HepG2 (cell line): ENCODE data around the gene CCNJL. TPM values are rescaled to one million over a fixed set of nuclear protein-coding genes. Genes with fewer than 3 reads are reported as not detected.

Source experiments
- BCL6 ChIP-seq: IDR thresholded peaks from 2 replicates; pipeline ENCODE4 v1.6.1; 2016; ENCODE audit warnings: missing genetic modification reagents, missing compliant biosample characterization
- E2F2 ChIP-seq: sonication (generic); formaldehyde crosslinking; IDR thresholded peaks from 2 replicates; pipeline ENCODE4 v1.4.0; 2020; ENCODE audit warnings: missing genetic modification reagents, borderline replicate concordance
- FOXK2 ChIP-seq: fragments of 450-650 bp; IDR thresholded peaks from 2 replicates; pipeline ENCODE4 v1.6.1; 2016
- FOXP1 ChIP-seq, 2 experiments: fragments of 450-650 bp in 1 of 2; IDR thresholded peaks; 2 replicates each; pipeline ENCODE4 v1.6.1; 2017 to 2018; ENCODE audit warnings: antibody characterized with exemption in 1 of 2
- HNF4A ChIP-seq: sonication (generic); formaldehyde crosslinking; IDR thresholded peaks from 2 replicates; pipeline ENCODE4 v1.4.0; 2020; ENCODE audit warnings: missing genetic modification reagents
- JUND ChIP-seq: sonication (generic); formaldehyde crosslinking; IDR thresholded peaks from 2 replicates; pipeline ENCODE4 v1.8.0; 2022; ENCODE audit warnings: mild to moderate bottlenecking, missing genetic modification reagents
- MAZ ChIP-seq, 2 experiments: sonication (generic) in 1 of 2; formaldehyde crosslinking in 1 of 2; IDR thresholded peaks; 2 replicates each; pipeline versions ENCODE4 v1.5.0 to v1.6.1; 2012 to 2020; ENCODE audit warnings: low read depth in 2 of 2, mild to moderate bottlenecking in 2 of 2, borderline replicate concordance in 1 of 2, improper control_type of control experiment in 1 of 2, low read length in 1 of 2, missing genetic modification reagents in 1 of 2, moderate library complexity in 1 of 2
- MTF2 ChIP-seq: sonication (generic); formaldehyde crosslinking; IDR thresholded peaks from 2 replicates; pipeline ENCODE4 v1.5.0; 2020; ENCODE audit warnings: missing genetic modification reagents, borderline replicate concordance
- RBFOX2 ChIP-seq: fragments of 200-400 bp; formaldehyde crosslinking; IDR thresholded peaks from 2 replicates; pipeline ENCODE4 v1.6.1; 2017; ENCODE audit warnings: low read depth, mild to moderate bottlenecking, low read length
- TAF1 ChIP-seq: sonication (generic); formaldehyde crosslinking; IDR thresholded peaks from 2 replicates; pipeline ENCODE4 v1.4.0; 2020; ENCODE audit warnings: missing genetic modification reagents
- ZBTB42 ChIP-seq: sonication (generic); formaldehyde crosslinking; IDR thresholded peaks from 2 replicates; pipeline ENCODE4 v1.5.0; 2020; ENCODE audit warnings: mild to moderate bottlenecking, missing genetic modification reagents
- ZBTB43 ChIP-seq: sonication (generic); formaldehyde crosslinking; conservative IDR thresholded peaks from 2 replicates; pipeline ENCODE4 v1.4.0; 2020; ENCODE audit warnings: missing genetic modification reagents
- ZFYVE20 ChIP-seq: sonication (generic); formaldehyde crosslinking; IDR thresholded peaks from 2 replicates; pipeline ENCODE4 v1.8.0; 2023; ENCODE audit warnings: low read depth, mild to moderate bottlenecking, moderate library complexity, missing genetic modification reagents, borderline replicate concordance
- ZMYM4 ChIP-seq: sonication (generic); formaldehyde crosslinking; IDR thresholded peaks from 2 replicates; pipeline ENCODE4 v1.8.1; 2023; ENCODE audit warnings: mild to moderate bottlenecking, missing genetic modification reagents
- ZNF121 ChIP-seq: sonication (generic); formaldehyde crosslinking; IDR thresholded peaks from 2 replicates; pipeline ENCODE4 v1.5.0; 2020; ENCODE audit warnings: mild to moderate bottlenecking, missing genetic modification reagents
- ZNF407 ChIP-seq: sonication (generic); formaldehyde crosslinking; IDR thresholded peaks from one replicate; pipeline ENCODE4 v1.5.1; 2020; ENCODE audit warnings: mild to moderate bottlenecking, missing genetic modification reagents; ENCODE audit errors: not compliant biosample characterization
- ZNF44 ChIP-seq: sonication (generic); formaldehyde crosslinking; IDR thresholded peaks from 2 replicates; pipeline ENCODE4 v1.5.1; 2020; ENCODE audit warnings: mild to moderate bottlenecking, missing genetic modification reagents
- ZNF746 ChIP-seq: sonication (generic); formaldehyde crosslinking; IDR thresholded peaks from 2 replicates; pipeline ENCODE4 v1.8.0; 2022; ENCODE audit warnings: mild to moderate bottlenecking, missing genetic modification reagents
- ZNF768 ChIP-seq: sonication (generic); formaldehyde crosslinking; IDR thresholded peaks from 2 replicates; pipeline ENCODE4 v1.4.0; 2020; ENCODE audit warnings: missing genetic modification reagents
- polyA plus RNA-seq, 8 experiments: library from polyadenylated mRNA; depleted of rRNA in 3 of 8; stranded (reverse) in 7 of 8; unstranded in 1 of 8; fragments of >200 nt; fragmentation: Illumina TruSeq in 4 of 8; extraction: Trizol in 4 of 8; gene quantifications; 2 replicates each; pipeline versions ENCODE4 v1.2.1 to v1.2.3, GENCODE V29; 2011 to 2016; ENCODE audit warnings: low read depth in 4 of 8, missing spikeins in 1 of 8, mixed read lengths in 1 of 8; ENCODE audit not compliant: insufficient read depth in 1 of 8
- total RNA-seq, 5 experiments: library from RNA; depleted of rRNA; stranded (reverse); fragments of >200 nt; fragmentation: Illumina TruSeq; extraction: Trizol; gene quantifications; 2 replicates each; pipeline ENCODE4 v1.2.3, GENCODE V29; 2016; ENCODE audit warnings: low read depth in 1 of 5

The CCNJL gene
- total and polyA plus RNA-seq, 2 of the 13 experiments (the other 11 are each of a cell fraction or from before 2014, with no cell fraction given): 1.6 to 4.4 TPM

- TF ChIP-seq ZNF407 (CRISPR knock-in tag) (no peak), FOXP1 (IDR thresholded peaks at IDR 0.05) (no peak), FOXP1 (CRISPR knock-in tag; IDR thresholded peaks at IDR 0.05) (no peak), HNF4A (CRISPR knock-in tag) (no peak), ZNF44 (no peak), MTF2 (no peak), ZBTB43 (no peak), ZBTB42 (CRISPR knock-in tag) (no peak), BCL6 (CRISPR knock-in tag) (no peak), ZFYVE20 (CRISPR knock-in tag) (no peak), TAF1 (CRISPR knock-in tag) (peak; percentile 38; the same call in 1 of the 2 replicates), MAZ (IDR thresholded peaks at IDR 0.05; ENCODE audit: borderline replicate concordance, low read depth, low read length) (peak; percentile 70; the same call in 1 of the 2 replicates), MAZ (CRISPR knock-in tag; IDR thresholded peaks at IDR 0.05; ENCODE audit: low read depth) (peak; percentile 67; the same call in 1 of the 2 replicates), ZNF746 (CRISPR knock-in tag) (no peak; the same call in 1 of the 2 replicates), ZNF768 (CRISPR knock-in tag) (peak; percentile 14; the same call in 1 of the 2 replicates), ZNF121 (CRISPR knock-in tag) (no peak), RBFOX2 (peak; percentile 78), ZMYM4 (peak; percentile 27; the same call in 1 of the 2 replicates), JUND (CRISPR knock-in tag) (no peak), FOXK2 (no peak), E2F2 (CRISPR knock-in tag) (no peak)
Observed at GRCh38 chr5:160312134-160312959, at the start of gene CCNJL (continued).
